Calu3 (cell line): ENCODE data around the gene LPCAT1. TPM values are rescaled to one million over a fixed set of nuclear protein-coding genes. Genes with fewer than 3 reads are reported as not detected.

Experiments used
- BruUV-seq: library from RNA; stranded (reverse); fragments of 400-500 nt; replicated peaks from 2 replicates; lab custom pipeline; 2021; lab: Mats Ljungman, UMichigan
- CTCF ChIA-PET: fragments of 300-600 bp; sonication (Branson Sonifier 250); formaldehyde crosslinking; loops from one replicate; lab custom pipeline; 2022; ENCODE audit warnings: antibody characterized with exemption; lab: Charles Lee
- DNase-seq: peaks from one replicate; pipeline ENCODE4 v3.0.0; 2022
- H3K27ac Mint-ChIP-seq: one replicate; pipeline ENCODE4 v1.8.0; 2022; ENCODE audit warnings: mixed read lengths; ENCODE audit not compliant: unreplicated experiment
- H3K27me3 Mint-ChIP-seq: one replicate; pipeline ENCODE4 v1.8.0; 2022; ENCODE audit warnings: mixed read lengths; ENCODE audit not compliant: unreplicated experiment
- H3K36me3 Mint-ChIP-seq: one replicate; pipeline ENCODE4 v1.8.0; 2022; ENCODE audit warnings: mild to moderate bottlenecking, moderate library complexity, mixed read lengths; ENCODE audit not compliant: insufficient read depth, unreplicated experiment
- H3K4me1 Mint-ChIP-seq: one replicate; pipeline ENCODE4 v1.8.0; 2022; ENCODE audit warnings: mild to moderate bottlenecking, low read depth, mixed read lengths; ENCODE audit not compliant: unreplicated experiment
- H3K4me3 Mint-ChIP-seq: one replicate; pipeline ENCODE4 v1.8.0; 2022; ENCODE audit warnings: mild to moderate bottlenecking, low read depth, moderate library complexity, mixed read lengths; ENCODE audit not compliant: unreplicated experiment
- H3K9me3 Mint-ChIP-seq: one replicate; pipeline ENCODE4 v1.8.0; 2022; ENCODE audit warnings: low read depth, mixed read lengths; ENCODE audit not compliant: unreplicated experiment
- intact Hi-C: fragments of 100-400 bp; cut with micrococcal nuclease; formaldehyde crosslinking; loops from one replicate; pipeline ENCODE4 v1.10.0; 2022; ENCODE audit not compliant: unreplicated experiment
- total RNA-seq: library from RNA; stranded (reverse); gene quantifications from 2 replicates; pipeline ENCODE4 v1.2.3, GENCODE V29; 2022
- TF ChIP-seq, protein P1 (sequence below): fragments of 200-600 bp; IDR thresholded peaks from one replicate; pipeline ENCODE4 v1.8.0; 2022; ENCODE audit warnings: antibody characterized with exemption; ENCODE audit not compliant: unreplicated experiment

Gene LPCAT1
- total RNA-seq, 1 experiment from 2014 or later = 42.3 TPM

DNA sequence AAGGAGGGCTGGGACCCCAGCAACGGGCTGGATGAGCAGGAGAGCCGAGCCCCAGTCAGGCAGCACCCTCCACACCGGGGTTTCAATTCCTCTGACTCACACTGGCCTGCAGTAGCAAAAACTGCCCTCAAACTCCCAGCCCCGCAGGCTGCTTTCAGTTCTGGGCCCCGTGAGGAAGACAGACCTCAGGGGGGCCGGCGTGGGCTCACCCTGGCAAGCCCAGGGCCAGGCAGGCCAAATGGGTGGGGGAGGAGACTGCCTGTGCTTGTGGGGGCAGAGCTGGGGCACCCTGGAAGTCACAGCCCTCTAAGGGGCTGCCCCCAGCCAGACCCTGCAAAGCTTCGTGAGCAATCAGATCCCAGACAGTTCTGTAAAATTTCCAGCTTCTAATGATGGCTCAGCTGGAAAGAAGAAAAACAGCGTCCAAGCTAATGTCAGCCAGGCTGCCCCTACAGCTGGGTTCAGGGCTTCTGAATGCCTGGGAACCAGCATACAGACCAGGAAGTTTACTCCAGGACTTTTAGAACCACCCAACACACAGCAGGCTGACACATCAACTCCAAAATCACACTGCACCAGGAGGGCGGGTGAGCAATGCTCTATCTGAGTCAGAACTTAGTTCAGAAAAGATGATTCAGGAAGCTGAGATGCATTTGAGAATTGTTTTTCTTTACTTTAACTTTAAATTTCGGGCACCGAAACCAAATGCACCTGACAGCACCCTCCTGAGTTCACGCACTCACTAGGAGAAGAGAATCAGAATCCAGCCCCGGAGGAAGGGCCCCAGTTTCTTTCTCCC, 34.7 kb downstream of the LPCAT1 start:
- H3K36me3 Mint-ChIP-seq = peaks cover 21% of the 10 kb centered on the region
- H3K27ac Mint-ChIP-seq = no peak overlapping the region
- no peak overlapping the region for H3K4me3 Mint-ChIP-seq
- TF ChIP-seq, protein P1, sequence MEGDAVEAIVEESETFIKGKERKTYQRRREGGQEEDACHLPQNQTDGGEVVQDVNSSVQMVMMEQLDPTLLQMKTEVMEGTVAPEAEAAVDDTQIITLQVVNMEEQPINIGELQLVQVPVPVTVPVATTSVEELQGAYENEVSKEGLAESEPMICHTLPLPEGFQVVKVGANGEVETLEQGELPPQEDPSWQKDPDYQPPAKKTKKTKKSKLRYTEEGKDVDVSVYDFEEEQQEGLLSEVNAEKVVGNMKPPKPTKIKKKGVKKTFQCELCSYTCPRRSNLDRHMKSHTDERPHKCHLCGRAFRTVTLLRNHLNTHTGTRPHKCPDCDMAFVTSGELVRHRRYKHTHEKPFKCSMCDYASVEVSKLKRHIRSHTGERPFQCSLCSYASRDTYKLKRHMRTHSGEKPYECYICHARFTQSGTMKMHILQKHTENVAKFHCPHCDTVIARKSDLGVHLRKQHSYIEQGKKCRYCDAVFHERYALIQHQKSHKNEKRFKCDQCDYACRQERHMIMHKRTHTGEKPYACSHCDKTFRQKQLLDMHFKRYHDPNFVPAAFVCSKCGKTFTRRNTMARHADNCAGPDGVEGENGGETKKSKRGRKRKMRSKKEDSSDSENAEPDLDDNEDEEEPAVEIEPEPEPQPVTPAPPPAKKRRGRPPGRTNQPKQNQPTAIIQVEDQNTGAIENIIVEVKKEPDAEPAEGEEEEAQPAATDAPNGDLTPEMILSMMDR = no peak
- DNase-seq = no peak
- intact Hi-C loops = no loop called here
- no TSS peak for BruUV-seq
- H3K27me3 Mint-ChIP-seq = no peaks in the 10 kb centered on the region
- CTCF ChIA-PET = no interaction called here
- no peaks in the 10 kb centered on the region for H3K9me3 Mint-ChIP-seq
- H3K4me1 Mint-ChIP-seq = no peaks in the 10 kb centered on the region

DNA sequence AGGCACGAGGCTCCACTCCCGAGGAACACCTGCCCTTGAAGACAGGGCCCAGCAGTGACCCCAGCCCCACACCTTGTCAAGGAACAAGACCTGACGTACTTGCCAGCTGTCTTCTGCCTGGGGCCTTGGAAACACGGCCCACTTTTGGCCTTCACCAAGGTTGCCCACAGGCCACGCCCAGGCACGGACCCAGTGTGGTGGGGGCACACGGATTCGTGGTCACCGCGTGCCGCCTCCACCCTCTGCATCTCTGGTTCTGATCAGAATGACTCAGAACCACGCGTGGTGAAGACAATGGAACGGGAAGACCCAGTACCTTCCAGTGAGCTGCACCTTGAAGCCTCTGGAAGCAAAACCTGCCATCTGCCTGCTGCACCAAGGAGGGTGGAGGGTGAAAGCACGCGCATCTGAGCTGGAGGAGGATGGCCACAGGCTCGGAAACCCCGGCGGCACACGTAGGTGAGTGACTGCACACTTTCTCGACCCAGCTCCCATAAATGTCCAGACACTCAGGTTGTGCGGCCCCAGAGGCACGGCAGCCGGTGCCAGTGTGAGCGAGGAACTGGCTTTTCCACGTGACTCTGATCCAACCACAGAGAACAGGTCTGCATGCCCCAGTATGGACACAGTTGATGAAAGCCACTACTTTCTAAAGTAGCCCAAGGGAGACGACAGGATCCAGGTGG, 36.5 kb downstream of the LPCAT1 start:
- DNase-seq = no peak
- Mint-ChIP-seq H3K27ac (no peak overlapping the region), H3K4me3 (no peak overlapping the region), H3K27me3 (no peaks in the 10 kb centered on the region), H3K9me3 (no peaks in the 10 kb centered on the region), H3K4me1 (no peaks in the 10 kb centered on the region), H3K36me3 (peaks cover 20% of the 10 kb centered on the region)
- CTCF ChIA-PET = no interaction called here
- BruUV-seq = no TSS peak
- intact Hi-C loops = no loop called here
- TF ChIP-seq, protein P1 = no peak

DNA sequence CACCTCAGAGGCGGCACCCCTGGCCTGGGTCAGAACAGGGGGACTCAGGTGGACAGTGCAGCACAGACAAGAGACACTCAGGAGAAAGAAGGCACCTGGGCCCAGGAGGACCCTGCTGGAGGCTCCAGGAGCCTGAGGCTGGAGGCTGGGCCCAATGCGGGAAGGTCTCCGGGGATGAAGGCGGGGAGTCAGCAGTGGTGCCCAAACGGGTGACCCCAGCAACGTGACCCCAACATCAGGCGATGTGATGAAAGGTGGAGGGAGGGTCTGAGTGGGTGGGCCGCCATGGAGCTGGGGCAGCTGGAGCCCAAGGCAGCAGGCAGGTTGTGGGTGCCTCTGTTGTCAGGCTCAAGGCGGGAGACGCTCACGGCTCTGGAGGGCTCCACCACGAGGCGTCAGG, 37.5 kb downstream of the LPCAT1 start:
- no peaks in the 10 kb centered on the region for H3K9me3 Mint-ChIP-seq
- CTCF ChIA-PET = interaction anchor here (1.0 kb wide), 1 partner anchor 208 kb away, joined by 6 read pairs; no protein-coding TSS in a partner anchor
- H3K27ac Mint-ChIP-seq = no peak overlapping the region
- no peak for DNase-seq
- H3K4me1 Mint-ChIP-seq = no peaks in the 10 kb centered on the region
- H3K4me3 Mint-ChIP-seq = no peak overlapping the region
- TF ChIP-seq, protein P1 = no peak
- no peaks in the 10 kb centered on the region for H3K27me3 Mint-ChIP-seq
- intact Hi-C loops = no loop called here
- BruUV-seq = no TSS peak
- peaks cover 15% of the 10 kb centered on the region for H3K36me3 Mint-ChIP-seq

DNA sequence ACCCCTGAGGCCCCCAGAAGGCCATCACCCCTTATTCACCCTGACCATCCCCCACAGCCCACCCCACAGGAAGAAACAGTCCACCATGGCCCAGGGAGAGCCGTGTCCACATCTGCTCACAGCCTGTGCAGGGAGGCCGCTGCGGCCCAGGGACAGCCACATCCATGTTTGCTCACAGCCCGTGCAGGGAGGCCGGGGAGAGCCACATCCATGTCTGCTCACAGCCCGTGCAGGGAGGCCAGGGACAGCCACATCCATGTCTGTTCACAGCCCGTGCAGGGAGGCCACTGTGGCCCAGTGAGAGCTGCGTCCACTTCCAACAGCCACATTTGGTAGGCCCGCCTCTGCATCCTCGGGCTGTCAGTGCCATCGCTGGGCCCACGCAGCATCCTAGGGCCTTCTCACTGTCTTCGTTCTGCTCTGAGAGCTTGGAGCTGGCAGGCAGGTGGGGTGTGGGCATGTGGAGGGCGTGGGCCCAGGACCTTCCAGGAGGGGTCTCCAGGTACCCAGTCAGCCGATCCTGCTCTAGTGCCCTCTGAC, 38.1 kb downstream of the LPCAT1 start:
- no peak overlapping the region for H3K4me3 Mint-ChIP-seq
- DNase-seq = no peak
- H3K36me3 Mint-ChIP-seq = peaks cover 15% of the 10 kb centered on the region
- intact Hi-C loops = no loop called here
- H3K27me3 Mint-ChIP-seq = no peaks in the 10 kb centered on the region
- H3K27ac Mint-ChIP-seq = no peak overlapping the region
- no peaks in the 10 kb centered on the region for H3K9me3 Mint-ChIP-seq
- CTCF ChIA-PET = interaction anchor here (1.0 kb wide), 1 partner anchor 208 kb away, joined by 6 read pairs; no protein-coding TSS in a partner anchor
- BruUV-seq = no TSS peak
- no peaks in the 10 kb centered on the region for H3K4me1 Mint-ChIP-seq
- TF ChIP-seq, protein P1 = no peak
